GM18861 (cell line): Measurements from ENCODE around the gene TRAPPC8.
"Not testable (repeated sequence)": the region's sequence is repeated elsewhere in the genome, so short reads cannot be mapped to it uniquely, and the experiment has no call there.

Experiments used
- ATAC-seq: cut with Tn5 transposase; IDR thresholded peaks from one replicate; pipeline ENCODE4 v1.9.1; 2021; ENCODE audit not compliant: unreplicated experiment

The TRAPPC8 gene

DNA sequence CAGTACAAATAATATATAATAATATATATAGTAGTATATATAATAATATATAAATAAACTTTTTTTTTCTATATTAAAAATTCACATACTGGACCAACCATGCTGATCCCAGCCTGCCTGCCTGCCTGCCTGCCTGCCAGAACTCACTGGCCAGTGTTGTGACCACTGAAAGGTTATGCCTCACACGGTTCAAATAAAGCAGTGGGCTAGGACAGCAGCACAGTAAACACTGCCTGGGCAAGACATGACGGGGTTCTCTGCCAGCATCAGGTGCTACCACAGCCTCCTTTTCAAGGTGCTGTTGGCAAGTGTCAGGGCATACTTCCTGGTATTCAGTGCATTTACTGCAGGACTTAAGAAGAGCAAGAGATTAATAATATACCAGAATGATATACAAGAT is 67.6 kb downstream of the TRAPPC8 start:
- ATAC-seq: no peak

DNA sequence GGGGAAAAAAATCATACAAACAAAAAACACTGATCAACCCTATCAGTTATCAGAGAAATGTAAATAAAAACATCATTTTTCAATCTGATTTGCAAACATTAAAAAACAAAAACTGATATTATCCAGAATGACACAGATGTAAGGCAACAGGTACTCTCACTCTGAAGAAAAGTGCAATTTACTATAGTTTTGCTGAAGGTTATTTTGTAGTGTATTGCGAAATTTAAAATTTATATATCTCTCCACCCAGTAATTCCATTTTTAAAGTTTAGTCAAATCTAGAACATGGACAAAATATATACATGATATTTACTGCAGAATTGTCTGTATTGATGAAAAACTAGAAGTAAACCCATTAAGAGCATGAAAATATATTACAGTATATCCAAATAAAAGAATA is 79.8 kb downstream of the TRAPPC8 start:
- no peak for ATAC-seq

GRCh38 chr18:31860488-31860887 is 82.4 kb downstream of the TRAPPC8 start:
- ATAC-seq: no peak

DNA sequence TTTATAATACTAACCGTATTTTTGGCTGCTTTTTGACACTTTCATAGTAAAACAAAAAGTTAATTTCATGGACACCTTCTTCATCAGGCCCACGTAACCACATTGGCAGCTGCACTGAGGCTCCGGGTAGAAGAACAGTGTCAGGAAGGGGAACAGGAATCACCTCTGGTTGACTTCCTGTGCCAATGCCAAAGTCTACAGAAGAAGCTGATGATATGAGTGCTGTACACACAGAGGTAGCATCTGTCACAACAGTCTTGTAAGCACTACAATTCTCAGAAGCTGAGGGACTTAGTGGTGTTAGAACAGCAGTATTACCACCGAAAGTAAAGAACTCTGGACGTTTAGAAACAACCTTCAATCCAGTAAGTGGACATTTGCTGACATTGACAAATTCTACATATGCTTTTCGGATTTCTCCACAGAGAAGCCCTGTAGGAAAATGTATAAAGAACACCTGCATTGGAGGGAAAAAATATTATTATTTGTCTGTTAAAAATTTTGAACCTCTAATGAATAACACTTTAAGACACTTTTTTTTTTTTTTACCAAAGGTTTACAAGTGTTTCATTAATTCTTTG is 85.3 kb downstream of the TRAPPC8 start:
- no peak for ATAC-seq

- no peak for ATAC-seq
Measured at GRCh38 chr18:31850844-31851243, 92.1 kb downstream of the TRAPPC8 start.

DNA sequence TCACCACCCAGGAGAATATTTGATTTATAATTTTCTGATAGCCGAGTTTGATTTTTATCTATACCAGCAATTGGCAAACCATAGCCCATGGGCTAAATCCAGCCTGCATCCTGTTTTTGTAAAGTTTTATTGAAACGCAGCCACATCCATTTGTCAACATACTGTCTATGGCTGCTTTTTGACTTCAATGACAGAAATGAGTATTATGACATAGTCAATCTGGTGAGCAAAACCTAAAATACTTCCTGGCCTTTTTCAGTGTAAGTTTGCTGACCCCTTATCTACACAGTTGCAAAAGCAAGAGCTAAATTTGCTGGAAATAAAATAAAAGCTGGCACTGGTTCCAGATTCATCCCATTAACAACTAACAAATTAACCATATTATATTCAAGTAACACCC is 102.4 kb downstream of the TRAPPC8 start:
- ATAC-seq: no peak

DNA sequence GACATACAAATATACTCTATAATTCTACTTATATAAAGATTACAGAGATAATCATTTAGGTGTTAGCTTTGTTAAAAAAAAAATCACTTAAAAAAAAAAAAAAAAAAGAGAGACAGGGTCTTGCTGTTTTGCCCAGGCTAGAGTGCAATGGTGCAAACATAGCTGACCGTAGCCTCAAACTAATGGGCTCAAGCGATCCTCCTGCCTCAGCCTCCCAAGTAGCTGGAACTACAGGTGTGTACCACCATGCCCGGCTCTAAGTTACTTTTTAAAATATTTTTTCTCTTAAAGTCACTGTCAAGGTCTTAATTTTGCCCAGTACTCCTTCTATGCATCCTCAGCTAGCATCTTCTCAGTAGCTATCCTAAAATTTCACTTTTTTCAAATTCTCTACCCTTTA is 105.0 kb downstream of the TRAPPC8 start:
- no peak for ATAC-seq

- no peak for ATAC-seq
Measured at GRCh38 chr18:31835528-31836133, 107.3 kb downstream of the TRAPPC8 start.

DNA sequence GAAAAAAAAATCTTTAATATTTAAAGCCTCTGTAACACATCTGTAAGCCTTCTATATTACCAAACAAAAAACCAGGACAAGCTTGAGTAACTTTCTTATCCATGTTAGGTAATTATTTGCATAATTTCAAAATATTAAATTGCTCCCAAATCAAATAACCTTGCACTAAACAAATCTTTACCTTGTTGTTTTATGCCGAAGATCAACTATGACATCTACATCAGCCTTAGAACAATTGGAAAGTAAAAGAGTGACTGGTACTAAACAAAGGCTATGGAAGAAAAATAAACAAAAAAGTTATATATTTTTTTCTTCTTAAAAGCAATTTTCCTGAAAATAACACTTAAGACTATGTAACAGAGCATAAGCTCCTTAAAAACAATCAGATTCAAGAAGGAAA is 111.0 kb downstream of the TRAPPC8 start:
- ATAC-seq: no peak

DNA sequence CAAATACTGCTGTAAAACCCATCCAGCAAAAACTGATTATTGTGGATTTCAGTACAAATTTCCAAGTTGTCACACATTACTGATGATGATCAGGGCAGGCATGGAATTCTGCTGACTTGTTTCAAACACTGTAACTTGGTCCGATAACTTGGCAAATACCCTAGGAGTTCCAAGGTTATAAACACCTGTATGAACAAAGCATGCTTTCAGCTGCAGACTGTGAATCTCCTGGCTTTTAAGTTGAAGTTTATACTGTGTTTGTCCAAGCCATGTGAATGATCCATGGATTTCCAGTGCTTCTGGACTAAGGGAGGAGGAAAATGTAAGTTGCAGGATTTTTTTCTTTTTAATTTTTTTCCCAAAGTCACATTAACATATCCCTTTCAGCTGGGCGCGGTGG is 112.2 kb downstream of the TRAPPC8 start:
- no peak for ATAC-seq

DNA sequence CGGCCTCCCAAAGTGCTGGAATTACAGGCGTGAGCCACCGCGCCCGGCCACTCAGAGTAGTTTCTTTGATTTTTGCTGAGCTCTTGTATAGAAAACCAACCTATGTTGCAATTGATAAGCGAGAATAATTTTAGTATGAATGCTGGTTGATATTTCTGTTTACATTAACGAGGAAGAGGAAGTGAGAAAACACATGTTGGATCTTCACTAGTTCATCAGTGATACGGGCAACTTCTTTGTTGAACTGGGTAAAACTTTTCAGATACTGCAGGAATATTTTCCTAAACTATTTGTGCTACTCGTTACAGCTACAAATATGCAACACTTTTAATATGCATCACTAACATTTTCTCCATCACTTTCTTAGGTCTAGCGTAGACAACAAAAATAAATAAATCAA is 114.3 kb downstream of the TRAPPC8 start:
- no peak for ATAC-seq

GRCh38 chr18:31826673-31827325 is 116.1 kb downstream of the TRAPPC8 start:
- ATAC-seq: not testable (repeated sequence)

- ATAC-seq: no peak
Measured at GRCh38 chr18:31825772-31826171, 117.2 kb downstream of the TRAPPC8 start.

- ATAC-seq: no peak
Measured at GRCh38 chr18:31821545-31822171, 121.3 kb downstream of the TRAPPC8 start.

GRCh38 chr18:31819925-31820229 is 123.1 kb downstream of the TRAPPC8 start:
- ATAC-seq: no peak

DNA sequence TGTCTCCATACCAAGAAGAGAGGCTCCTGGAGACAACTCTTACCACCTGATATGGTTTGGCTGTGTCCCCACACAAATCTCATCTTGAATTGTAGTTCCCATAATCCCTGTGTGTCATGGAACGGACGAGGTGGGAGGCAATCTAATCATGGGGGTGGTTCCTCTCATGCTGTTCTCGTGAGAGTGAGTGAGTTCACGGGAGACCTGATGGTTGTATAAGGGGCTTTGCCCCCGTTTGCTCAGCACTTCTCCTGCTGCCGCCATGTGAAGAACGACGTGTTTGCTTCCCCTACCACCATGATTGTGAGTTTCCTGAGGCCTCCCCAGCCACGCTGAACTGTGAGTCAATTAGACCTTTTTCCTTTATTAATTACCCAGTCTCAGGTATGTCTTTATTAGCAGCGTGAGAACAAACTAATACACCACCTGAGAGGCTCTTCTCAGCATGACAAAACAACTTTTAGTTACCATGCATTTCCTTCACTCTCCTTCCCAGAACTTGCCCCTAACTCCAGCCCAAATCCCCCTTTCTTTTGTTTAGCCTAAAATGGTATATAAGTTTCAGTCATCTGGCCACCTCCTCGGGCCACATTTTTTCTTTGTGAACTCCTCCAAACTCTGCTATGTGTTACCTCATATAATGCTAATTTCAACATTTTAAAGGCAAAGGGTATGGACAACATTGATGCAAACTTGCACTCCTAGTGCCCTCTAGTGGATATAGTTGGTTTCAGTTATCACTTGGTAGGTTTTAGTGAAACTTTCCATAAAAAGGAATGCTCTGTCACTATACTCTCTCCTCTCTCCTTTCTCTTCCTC is 123.6 kb downstream of the TRAPPC8 start:
- peak; percentile 84 for ATAC-seq

GRCh38 chr18:31814132-31814531 is 128.8 kb downstream of the TRAPPC8 start:
- ATAC-seq: no peak

DNA sequence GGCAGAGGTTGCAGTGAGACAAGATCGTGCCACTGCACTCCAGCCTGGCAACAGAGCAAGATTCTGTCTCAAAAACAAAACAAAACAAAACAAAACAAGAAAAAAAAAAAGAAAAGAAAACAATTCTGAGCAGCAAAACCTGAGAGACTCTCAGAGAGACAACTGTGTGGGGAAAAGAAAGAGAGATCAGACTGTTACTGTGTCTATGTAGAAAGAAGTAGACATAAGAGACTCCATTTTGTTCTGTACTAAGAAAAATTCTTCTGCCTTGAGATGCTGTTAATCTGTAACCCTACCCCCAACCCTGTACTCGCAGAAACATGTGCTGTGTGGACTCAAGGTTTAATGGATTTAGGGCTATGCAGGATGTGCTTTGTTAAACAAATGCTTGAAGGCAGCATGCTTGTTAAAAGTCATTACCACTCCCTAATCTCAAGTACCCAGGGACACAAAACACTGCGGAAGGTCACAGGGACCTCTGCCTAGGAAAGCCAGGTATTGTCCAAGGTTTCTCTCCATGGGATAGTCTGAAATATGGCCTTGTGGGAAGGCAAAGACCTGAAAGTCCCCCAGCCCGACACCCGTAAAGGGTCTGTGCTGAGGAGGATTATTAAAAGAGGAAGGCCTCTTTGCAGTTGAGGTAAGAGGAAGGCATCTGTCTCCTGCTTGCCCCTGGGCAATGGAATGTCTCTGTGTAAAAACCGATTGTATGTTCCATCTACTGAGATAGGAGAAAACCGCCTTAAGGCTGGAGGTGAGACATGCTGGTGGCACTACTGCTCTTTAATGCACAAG is 132.4 kb downstream of the TRAPPC8 start:
- ATAC-seq: not testable (repeated sequence)

DNA sequence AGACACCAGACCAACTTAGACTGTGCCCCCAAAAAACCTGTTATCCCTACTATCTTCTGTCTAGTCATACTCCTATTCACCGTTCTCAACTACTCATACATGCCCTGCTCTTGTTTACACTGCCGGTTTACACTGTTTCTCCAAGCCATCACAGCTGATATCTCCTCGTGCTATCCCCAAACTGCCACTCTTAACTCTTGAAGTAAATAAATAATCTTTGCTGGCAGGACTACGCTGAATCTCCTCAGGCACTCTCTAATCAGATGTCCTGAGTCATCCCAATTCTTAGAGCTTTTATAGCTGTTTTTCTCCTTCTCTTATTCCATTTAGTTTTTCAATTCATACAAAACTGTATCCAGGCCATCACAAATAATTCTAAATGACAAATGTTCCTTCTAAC is 133.9 kb downstream of the TRAPPC8 start:
- ATAC-seq: not testable (repeated sequence)

- ATAC-seq: no peak
Measured at GRCh38 chr18:31801078-31801477, 141.8 kb downstream of the TRAPPC8 start.

- not testable (repeated sequence) for ATAC-seq
Measured at GRCh38 chr18:31799257-31799656, 143.7 kb downstream of the TRAPPC8 start.
